Hepatocyte (in vitro differentiated cells): ENCODE results near the gene PDE6C.

Source experiments
- CTCF ChIP-seq: fragments of 200-600 bp; sonication (generic); IDR thresholded peaks from 2 replicates; pipeline ENCODE4 v1.5.1; 2016; ENCODE audit warnings: antibody characterized with exemption, mild to moderate bottlenecking; ENCODE audit not compliant: poor library complexity
- EZH2 ChIP-seq: fragments of 200-600 bp; sonication (generic); IDR thresholded peaks from 2 replicates; pipeline ENCODE4 v1.6.1; 2016; ENCODE audit warnings: antibody characterized with exemption, mild to moderate bottlenecking, borderline replicate concordance

- TF ChIP-seq CTCF (no peak), EZH2 (no peak)
These were observed 45.4 kb downstream of the PDE6C start for GRCh38 chr10:93657757-93658156.
